HEK293 (cell line): ENCODE measurements around the gene HS3ST1.
A peak's percentile ranks its signal among the peaks of the same experiment; 100 is the strongest.

Experiments used
- CTCF ChIA-PET: fragments of 350-600 bp; formaldehyde crosslinking; extraction: SDS; loops from one replicate; lab custom pipeline; 2021; ENCODE audit warnings: antibody characterized with exemption; lab: Yijun Ruan, JAX
- POLR2A ChIA-PET: fragments of 300-600 bp; formaldehyde crosslinking; extraction: SDS; loops from one replicate; lab custom pipeline; 2020; ENCODE audit warnings: antibody characterized with exemption, inconsistent platforms; lab: Yijun Ruan, JAX
- H3K27ac ChIP-seq: fragments of 200-500 bp; sonication (Bioruptor generic); 2 replicates; pipeline ENCODE4 v1.5.1; 2014; ENCODE audit warnings: low read depth, low read length, control low read depth, inconsistent platforms; ENCODE audit errors: extremely low read depth
- H3K36me3 ChIP-seq, 2 experiments: fragments of 200-500 bp in 1 of 2; sonication (Bioruptor generic) in 1 of 2; 1 replicate in 1 of 2; 2 replicates in 1 of 2; pipeline ENCODE4 v1.5.1; 2014 to 2017; ENCODE audit warnings: inconsistent platforms in 2 of 2, low read length in 2 of 2; ENCODE audit not compliant: control insufficient read depth in 2 of 2, insufficient read depth in 1 of 2
- H3K4me1 ChIP-seq: fragments of 200-500 bp; sonication (Bioruptor generic); 2 replicates; pipeline ENCODE4 v1.5.1; 2014; ENCODE audit warnings: mild to moderate bottlenecking, low read length, inconsistent platforms; ENCODE audit not compliant: control insufficient read depth, insufficient read depth
- H3K4me3 ChIP-seq: 2 replicates; pipeline ENCODE4 v1.5.1; 2011; ENCODE audit warnings: low read depth, mild to moderate bottlenecking, control low read depth, low read length, moderate library complexity
- H3K9me3 ChIP-seq: fragments of 200-500 bp; sonication (Bioruptor generic); 2 replicates; pipeline ENCODE4 v1.5.1; 2014; ENCODE audit warnings: low read depth, low read length, inconsistent platforms; ENCODE audit not compliant: control insufficient read depth, insufficient read depth
- ATF2 ChIP-seq: fragments of 450-650 bp; formaldehyde crosslinking; IDR thresholded peaks from 2 replicates; pipeline ENCODE4 v1.5.1; 2016; ENCODE audit warnings: missing biosample characterization, missing genetic modification characterization, low read depth
- BCL11A ChIP-seq: fragments of 450-650 bp; formaldehyde crosslinking; IDR thresholded peaks from 2 replicates; pipeline ENCODE4 v1.5.1; 2016; ENCODE audit warnings: low read depth, missing biosample characterization, missing genetic modification characterization
- EGR2 ChIP-seq: fragments of 450-650 bp; formaldehyde crosslinking; IDR thresholded peaks from 2 replicates; pipeline ENCODE4 v1.5.1; 2016; ENCODE audit warnings: low read depth, missing biosample characterization, missing genetic modification characterization
- FEZF1 ChIP-seq: fragments of 450-650 bp; formaldehyde crosslinking; IDR thresholded peaks from 2 replicates; pipeline ENCODE4 v1.5.1; 2016; ENCODE audit warnings: missing biosample characterization, missing genetic modification characterization
- GLI4 ChIP-seq: fragments of 450-650 bp; formaldehyde crosslinking; IDR thresholded peaks from 2 replicates; pipeline ENCODE4 v1.5.1; 2016; ENCODE audit warnings: missing biosample characterization, missing genetic modification characterization
- MZF1 ChIP-seq: fragments of 450-650 bp; formaldehyde crosslinking; IDR thresholded peaks from 2 replicates; pipeline ENCODE4 v1.5.1; 2017; ENCODE audit warnings: missing biosample characterization, missing genetic modification characterization, borderline replicate concordance
- OVOL3 ChIP-seq: fragments of 450-650 bp; formaldehyde crosslinking; IDR thresholded peaks from 2 replicates; pipeline ENCODE4 v1.5.1; 2016; ENCODE audit warnings: missing biosample characterization, missing genetic modification characterization
- SP2 ChIP-seq: fragments of 450-650 bp; formaldehyde crosslinking; IDR thresholded peaks from 2 replicates; pipeline ENCODE4 v1.5.1; 2016; ENCODE audit warnings: missing biosample characterization, missing genetic modification characterization
- SP3 ChIP-seq: fragments of 450-650 bp; formaldehyde crosslinking; IDR thresholded peaks from 2 replicates; pipeline ENCODE4 v1.5.1; 2016; ENCODE audit warnings: missing biosample characterization, missing genetic modification characterization
- ZBTB10 ChIP-seq: fragments of 450-650 bp; formaldehyde crosslinking; IDR thresholded peaks from 2 replicates; pipeline ENCODE4 v1.5.1; 2016; ENCODE audit warnings: missing biosample characterization, missing genetic modification characterization
- ZBTB17 ChIP-seq: fragments of 450-650 bp; formaldehyde crosslinking; IDR thresholded peaks from 2 replicates; pipeline ENCODE4 v1.5.1; 2016; ENCODE audit warnings: missing biosample characterization, missing genetic modification characterization
- ZBTB26 ChIP-seq: fragments of 450-650 bp; formaldehyde crosslinking; optimal IDR thresholded peaks from 2 replicates; pipeline ENCODE3; 2016; ENCODE audit warnings: missing biosample characterization, mild to moderate bottlenecking, missing genetic modification characterization
- ZFP41 ChIP-seq: fragments of 450-650 bp; formaldehyde crosslinking; IDR thresholded peaks from 2 replicates; pipeline ENCODE4 v1.5.1; 2016; ENCODE audit warnings: missing biosample characterization, missing genetic modification characterization, borderline replicate concordance
- ZNF16 ChIP-seq: fragments of 450-650 bp; formaldehyde crosslinking; IDR thresholded peaks from 2 replicates; pipeline ENCODE4 v1.5.1; 2016; ENCODE audit warnings: low read depth, missing biosample characterization, missing genetic modification characterization
- ZNF391 ChIP-seq: fragments of 450-650 bp; formaldehyde crosslinking; IDR thresholded peaks from 2 replicates; pipeline ENCODE4 v1.5.1; 2016; ENCODE audit warnings: low read depth, missing biosample characterization, missing genetic modification characterization, borderline replicate concordance
- ZNF394 ChIP-seq: fragments of 450-650 bp; formaldehyde crosslinking; IDR thresholded peaks from 2 replicates; pipeline ENCODE4 v1.5.1; 2016; ENCODE audit warnings: missing biosample characterization, missing genetic modification characterization, mild to moderate bottlenecking, moderate library complexity, borderline replicate concordance
- ZNF48 ChIP-seq: fragments of 450-650 bp; formaldehyde crosslinking; IDR thresholded peaks from 2 replicates; pipeline ENCODE4 v1.5.1; 2016; ENCODE audit warnings: missing biosample characterization, missing genetic modification characterization
- ZNF544 ChIP-seq: fragments of 450-650 bp; formaldehyde crosslinking; IDR thresholded peaks from 2 replicates; pipeline ENCODE4 v1.5.0; 2017; ENCODE audit warnings: missing biosample characterization, missing genetic modification characterization
- ZNF701 ChIP-seq: fragments of 450-650 bp; formaldehyde crosslinking; IDR thresholded peaks from 2 replicates; pipeline ENCODE4 v1.5.1; 2016; ENCODE audit warnings: missing biosample characterization, missing genetic modification characterization
- ZNF747 ChIP-seq: fragments of 450-650 bp; formaldehyde crosslinking; IDR thresholded peaks from 2 replicates; pipeline ENCODE4 v1.5.1; 2016; ENCODE audit warnings: missing biosample characterization, missing genetic modification characterization
- ZNF792 ChIP-seq: fragments of 450-650 bp; formaldehyde crosslinking; IDR thresholded peaks from 2 replicates; pipeline ENCODE4 v1.5.1; 2016; ENCODE audit warnings: missing biosample characterization, missing genetic modification characterization

HS3ST1 gene

GRCh38 chr4:11428899-11429698 lies 405 bp upstream of the HS3ST1 start:
- Histone ChIP-seq H3K4me3 (peak overlapping the region; percentile 53), H3K4me1 (no peaks in the 10 kb centered on the region; the same call in 1 of the 2 replicates), H3K27ac (no peak overlapping the region), H3K9me3 (no peaks in the 10 kb centered on the region), H3K36me3 (no peaks in the 10 kb centered on the region)
- ChIA-PET POLR2A (no interaction called here), CTCF (interaction anchor here (0.6 to 0.9 kb wide), 7 partner anchors 37 to 1203 kb away, joined by 3 to 5 read pairs (median 4); no protein-coding TSS in a partner anchor)
- peak; percentile 72; the same call in 1 of the 2 replicates for TF ChIP-seq ZNF394 (tag by site-specific recombination)
- no peak for TF ChIP-seq ZNF747
- TF ChIP-seq ZNF48 (tag by site-specific recombination): no peak
- peak; percentile 65 for TF ChIP-seq SP3 (tag by site-specific recombination)
- TF ChIP-seq SP2 (tag by site-specific recombination): 0 out of 2 replicates have a peak, but pooled peaks have one; percentile 25
- peak; percentile 68 for TF ChIP-seq ZBTB17
- peak; percentile 18 for TF ChIP-seq ZBTB26

- H3K9me3 ChIP-seq: no peaks in the 10 kb centered on the region
- TF ChIP-seq OVOL3 (no peak), ATF2 (tag by site-specific recombination) (no peak), ZBTB10 (tag by site-specific recombination) (no peak), EGR2 (tag by site-specific recombination) (no peak)
- TF ChIP-seq, all 188 proteins: peak for 0
- H3K4me3 ChIP-seq: peak overlapping the region; percentile 53; the same call in 1 of the 2 replicates
- CTCF ChIA-PET: no interaction called here
- no peaks in the 10 kb centered on the region for H3K36me3 ChIP-seq
- no peaks in the 10 kb centered on the region; the same call in 1 of the 2 replicates for H3K4me1 ChIP-seq
- no peak overlapping the region for H3K27ac ChIP-seq
- POLR2A ChIA-PET: no interaction called here
Measured at GRCh38 chr4:11427121-11427996, 1.3 kb downstream of the HS3ST1 start.

- no peak overlapping the region for H3K27ac ChIP-seq
- no peaks in the 10 kb centered on the region for H3K9me3 ChIP-seq
- TF ChIP-seq ZNF391 (tag by site-specific recombination) (no peak), ZNF16 (tag by site-specific recombination) (no peak), FEZF1 (no peak), GLI4 (tag by site-specific recombination) (no peak), ZNF792 (tag by site-specific recombination) (no peak), ZNF701 (tag by site-specific recombination) (no peak), ZNF544 (tag by site-specific recombination) (no peak), MZF1 (tag by site-specific recombination) (no peak), ZFP41 (tag by site-specific recombination) (no peak), BCL11A (no peak)
- CTCF ChIA-PET: interaction anchor here (0.6 to 0.8 kb wide), 2 partner anchors 527 to 1031 kb away, joined by 3 read pairs; no protein-coding TSS in a partner anchor
- POLR2A ChIA-PET: no interaction called here
- H3K36me3 ChIP-seq: no peaks in the 10 kb centered on the region
- H3K4me1 ChIP-seq: no peaks in the 10 kb centered on the region; the same call in 1 of the 2 replicates
- no peak overlapping the region for H3K4me3 ChIP-seq
Measured at GRCh38 chr4:11426731-11427120, 2.0 kb downstream of the HS3ST1 start.
